ENCODE results near the gene RPRD1A.

- TF ChIP-seq POLR2A (IDR thresholded peaks at IDR 0.05), result no peak
- no peak for TF ChIP-seq CTCF (IDR thresholded peaks at IDR 0.05)
- TF ChIP-seq POLR2AphosphoS5 (IDR thresholded peaks at IDR 0.05), result no peak
Measured at GRCh38 chr18:35973650-35974049, 93.7 kb downstream of the RPRD1A start.
